Colonic mucosa (tissue), 4 donors: ENCODE measurements around the gene TTC39A. TPM values are rescaled to one million over a fixed set of nuclear protein-coding genes. Genes with fewer than 3 reads are reported as not detected.
"Not testable (repeated sequence)": the region's sequence is repeated elsewhere in the genome, so short reads cannot be mapped to it uniquely, and the experiment has no call there.

Experiments
- DNase-seq: peaks from one replicate; pipeline ENCODE4 v3.0.0-alpha.2; 2020
- H3K27ac ChIP-seq: fragments of 200-600 bp; one replicate; pipeline ENCODE4 v1.8.0; 2021
- H3K27me3 ChIP-seq: fragments of 200-600 bp; one replicate; pipeline ENCODE4 v1.8.0; 2021
- H3K36me3 ChIP-seq: fragments of 200-600 bp; one replicate; pipeline ENCODE4 v1.8.0; 2021
- H3K4me1 ChIP-seq: fragments of 200-600 bp; one replicate; pipeline ENCODE4 v1.8.0; 2021; ENCODE audit warnings: mild to moderate bottlenecking
- H3K4me3 ChIP-seq: fragments of 200-600 bp; one replicate; pipeline ENCODE4 v1.8.0; 2021
- H3K9ac ChIP-seq, 2 donors: one replicate each; pipeline ENCODE4 v1.7.0; 2013; ENCODE audit warnings: control low read depth in 2 of 2, low read depth in 2 of 2, low read length in 2 of 2
- H3K9me3 ChIP-seq: fragments of 200-600 bp; one replicate; pipeline ENCODE4 v1.8.0; 2021
- CTCF ChIP-seq: fragments of 200-600 bp; IDR thresholded peaks from one replicate; pipeline ENCODE4 v1.8.0; 2022; ENCODE audit warnings: antibody characterized with exemption, mild to moderate bottlenecking
- intact Hi-C: fragments of 100-400 bp; cut with DNase I; formaldehyde crosslinking; loops from one replicate; pipeline ENCODE4 v1.14.1; 2022
- total RNA-seq, 2 donors: library from RNA; stranded (reverse); fragmentation: NEBNext Ultra II Directional in 1 of 2; extraction: Animal tissue kit (Norgen Biotek cat#: 25700) in 1 of 2; gene quantifications; one replicate each; pipeline ENCODE4 v1.2.1, GENCODE V29; 2021
- donor health status: healthy.
- donor health status: DM: no; HTN: no; CAD: no.
- donor health status: DM: no; HTN: no; CAD: no.

Gene TTC39A
- total RNA-seq, 2 donors from 2014 or later: 95.2 to 148 TPM

- H3K9me3 ChIP-seq: no peaks in the 10 kb centered on the region
- H3K36me3 ChIP-seq: no peaks in the 10 kb centered on the region
- no peak overlapping the region for H3K9ac ChIP-seq
- H3K27ac ChIP-seq: no peak overlapping the region
- H3K4me3 ChIP-seq: no peak overlapping the region
- intact Hi-C loops: no loop called here
- DNase-seq: no peak
- peaks cover 11% of the 10 kb centered on the region for H3K4me1 ChIP-seq
- no peaks in the 10 kb centered on the region for H3K27me3 ChIP-seq
- no peak for TF ChIP-seq CTCF
Observed at GRCh38 chr1:51328279-51328678, 2.1 kb downstream of the TTC39A start.

GRCh38 chr1:51327386-51327785 lies 3.0 kb downstream of the TTC39A start:
- intact Hi-C loops: no loop called here
- peaks cover 11% of the 10 kb centered on the region for H3K4me1 ChIP-seq
- no peak for DNase-seq
- no peak overlapping the region for H3K27ac ChIP-seq
- H3K27me3 ChIP-seq: no peaks in the 10 kb centered on the region
- H3K9ac ChIP-seq: no peak overlapping the region
- no peaks in the 10 kb centered on the region for H3K9me3 ChIP-seq
- TF ChIP-seq CTCF: no peak
- no peak overlapping the region for H3K4me3 ChIP-seq
- no peaks in the 10 kb centered on the region for H3K36me3 ChIP-seq

GRCh38 chr1:51326839-51327238 lies 3.5 kb downstream of the TTC39A start:
- H3K9me3 ChIP-seq: no peaks in the 10 kb centered on the region
- no peak overlapping the region for H3K9ac ChIP-seq
- no peaks in the 10 kb centered on the region for H3K36me3 ChIP-seq
- H3K27ac ChIP-seq: no peak overlapping the region
- no peak for DNase-seq
- intact Hi-C loops: no loop called here
- TF ChIP-seq CTCF: no peak
- H3K27me3 ChIP-seq: no peaks in the 10 kb centered on the region
- H3K4me3 ChIP-seq: no peak overlapping the region
- peaks cover 12% of the 10 kb centered on the region for H3K4me1 ChIP-seq

- intact Hi-C loops: no loop called here
- no peak for DNase-seq
- no peak for TF ChIP-seq CTCF
Observed at GRCh38 chr1:51325878-51326755, 4.2 kb downstream of the TTC39A start.

GRCh38 chr1:51325391-51325790 lies 5.0 kb downstream of the TTC39A start:
- no peak overlapping the region for H3K9ac ChIP-seq
- no peak for DNase-seq
- H3K36me3 ChIP-seq: no peaks in the 10 kb centered on the region
- H3K27me3 ChIP-seq: no peaks in the 10 kb centered on the region
- no peak overlapping the region for H3K27ac ChIP-seq
- TF ChIP-seq CTCF: no peak
- H3K4me1 ChIP-seq: peaks cover 10% of the 10 kb centered on the region
- intact Hi-C loops: no loop called here
- H3K4me3 ChIP-seq: no peak overlapping the region
- no peaks in the 10 kb centered on the region for H3K9me3 ChIP-seq

More at GRCh38 chr1:51325878-51326755, 4.2 kb downstream of the TTC39A start:
- Histone ChIP-seq H3K4me1 (peaks cover 15% of the 10 kb centered on the region), H3K4me3 (no peak overlapping the region), H3K9me3 (no peaks in the 10 kb centered on the region), H3K9ac (no peak overlapping the region), H3K27ac (no peak overlapping the region), H3K27me3 (no peaks in the 10 kb centered on the region), H3K36me3 (no peaks in the 10 kb centered on the region)

GRCh38 chr1:51325011-51325385 lies 5.4 kb downstream of the TTC39A start:
- H3K27ac ChIP-seq, H3K9ac ChIP-seq, DNase-seq, H3K36me3 ChIP-seq, H3K4me3 ChIP-seq, intact Hi-C loops, H3K9me3 ChIP-seq, H3K27me3 ChIP-seq: not testable (repeated sequence)
- peaks cover 10% of the 10 kb centered on the region for H3K4me1 ChIP-seq
